IMR-90 (cell line): ENCODE results near the gene B9D1. TPM values are rescaled to one million over a fixed set of nuclear protein-coding genes. Genes with fewer than 3 reads are reported as not detected.

Source experiments
- ATAC-seq: fragments of 200-7000 bp; cut with Tn5 transposase; 2 replicates; pipeline ENCODE4 v1.9.1; 2020; ENCODE audit warnings: low read depth, mild to moderate bottlenecking, moderate library complexity
- BruUV-seq: library from RNA; stranded (reverse); fragments of 400-500 nt; replicated peaks from 2 replicates; lab custom pipeline; 2021; lab: Mats Ljungman, UMichigan
- CTCF ChIA-PET: fragments of 300-600 bp; formaldehyde crosslinking; extraction: SDS; loops from one replicate; lab custom pipeline; 2021; ENCODE audit warnings: antibody characterized with exemption; lab: Yijun Ruan, JAX
- POLR2A ChIA-PET: fragments of 300-600 bp; sonication (Branson Sonifier 250); formaldehyde crosslinking; loops from one replicate; lab custom pipeline; 2022; ENCODE audit warnings: antibody characterized with exemption; ENCODE audit not compliant: unreplicated experiment; lab: Charles Lee
- DNase-seq: peaks from one replicate; pipeline ENCODE4 v3.0.0; 2013
- H2AFZ ChIP-seq: replicated peaks from 2 replicates; pipeline ENCODE3; 2013; ENCODE audit warnings: low read length, mild to moderate bottlenecking; ENCODE audit not compliant: poor library complexity
- H2AK5ac ChIP-seq: 2 replicates; pipeline ENCODE4 v1.6.1; 2013; ENCODE audit warnings: low read depth, low read length, inconsistent platforms
- H2AK9ac ChIP-seq: replicated peaks from 2 replicates; pipeline ENCODE3; 2013; ENCODE audit warnings: mild to moderate bottlenecking, low read depth, low read length, moderate library complexity; ENCODE audit not compliant: poor library complexity
- H2BK120ac ChIP-seq: 2 replicates; pipeline ENCODE4 v1.6.1; 2013; ENCODE audit warnings: low read depth, low read length, inconsistent platforms
- H2BK15ac ChIP-seq: 3 replicates; pipeline ENCODE4 v1.6.1; 2013; ENCODE audit warnings: low read depth, low read length, inconsistent platforms
- H2BK20ac ChIP-seq: 2 replicates; pipeline ENCODE4 v1.6.1; 2013; ENCODE audit warnings: low read depth, mild to moderate bottlenecking, inconsistent platforms, low read length, moderate library complexity
- H2BK5ac ChIP-seq: 2 replicates; pipeline ENCODE4 v1.6.1; 2013; ENCODE audit warnings: mild to moderate bottlenecking, low read depth, low read length, inconsistent platforms; ENCODE audit not compliant: poor library complexity, severe bottlenecking
- H3K14ac ChIP-seq: replicated peaks from 2 replicates; pipeline ENCODE4 v1.6.1; 2013; ENCODE audit warnings: low read depth, low read length, inconsistent platforms
- H3K18ac ChIP-seq: 2 replicates; pipeline ENCODE4 v1.6.1; 2013; ENCODE audit warnings: low read depth, low read length, control low read depth
- H3K23ac ChIP-seq: 2 replicates; pipeline ENCODE4 v1.6.1; 2013; ENCODE audit warnings: low read depth, low read length, inconsistent platforms
- H3K27ac ChIP-seq: 2 replicates; pipeline ENCODE4 v1.5.1; 2013; ENCODE audit warnings: mild to moderate bottlenecking, control low read depth, low read length; ENCODE audit not compliant: insufficient read depth
- H3K27me3 ChIP-seq: 2 replicates; pipeline ENCODE4 v1.6.1; 2013; ENCODE audit warnings: low read length; ENCODE audit not compliant: control insufficient read depth, insufficient read depth
- H3K36me3 ChIP-seq: 2 replicates; pipeline ENCODE4 v1.6.1; 2013; ENCODE audit warnings: low read length, mixed read lengths; ENCODE audit not compliant: control insufficient read depth, insufficient read depth
- H3K4ac ChIP-seq: 2 replicates; pipeline ENCODE4 v1.6.1; 2013; ENCODE audit warnings: low read depth, low read length, inconsistent platforms
- H3K4me1 ChIP-seq: 2 replicates; pipeline ENCODE4 v1.6.1; 2013; ENCODE audit warnings: low read length, mixed read lengths; ENCODE audit not compliant: control insufficient read depth, insufficient read depth
- H3K4me2 ChIP-seq: 2 replicates; pipeline ENCODE4 v1.6.1; 2013; ENCODE audit warnings: low read depth, mild to moderate bottlenecking, control low read depth, low read length, moderate library complexity
- H3K4me3 ChIP-seq: 2 replicates; pipeline ENCODE4 v1.5.1; 2013; ENCODE audit warnings: low read depth, mild to moderate bottlenecking, control low read depth, low read length, moderate library complexity; ENCODE audit not compliant: insufficient read depth
- H3K56ac ChIP-seq: 2 replicates; pipeline ENCODE4 v1.6.1; 2013; ENCODE audit warnings: low read length, inconsistent platforms; ENCODE audit not compliant: insufficient read depth; ENCODE audit errors: extremely low read depth
- H3K79me1 ChIP-seq, 2 experiments: 2 replicates each; pipeline ENCODE4 v1.6.1; 2013; ENCODE audit warnings: low read length in 2 of 2, inconsistent platforms in 1 of 2, low read depth in 1 of 2
- H3K9ac ChIP-seq: 2 replicates; pipeline ENCODE4 v1.6.1; 2013; ENCODE audit warnings: low read depth, low read length, control low read depth
- H3K9me1 ChIP-seq: 2 replicates; pipeline ENCODE4 v1.6.1; 2013; ENCODE audit warnings: low read length, inconsistent platforms; ENCODE audit not compliant: insufficient read depth
- H3K9me3 ChIP-seq: 2 replicates; pipeline ENCODE4 v1.6.1; 2013; ENCODE audit warnings: low read length; ENCODE audit not compliant: control insufficient read depth, insufficient read depth
- H4K20me1 ChIP-seq: 2 replicates; pipeline ENCODE4 v1.6.1; 2013; ENCODE audit warnings: low read length, inconsistent platforms; ENCODE audit not compliant: insufficient read depth
- H4K5ac ChIP-seq: 2 replicates; pipeline ENCODE4 v1.6.1; 2013; ENCODE audit warnings: mild to moderate bottlenecking, low read depth, low read length, control low read depth
- H4K8ac ChIP-seq, 2 experiments: 2 replicates each; pipeline ENCODE4 v1.6.1; 2013; ENCODE audit warnings: low read depth in 2 of 2, low read length in 2 of 2, control low read depth in 1 of 2, inconsistent platforms in 1 of 2
- H4K91ac ChIP-seq: 2 replicates; pipeline ENCODE4 v1.6.1; 2013; ENCODE audit warnings: low read depth, low read length, inconsistent platforms; ENCODE audit not compliant: insufficient read depth
- BHLHE40 ChIP-seq: fragments of 150-350 bp; IDR thresholded peaks from 2 replicates; pipeline ENCODE4 v1.6.1; 2016; ENCODE audit warnings: mild to moderate bottlenecking, low read depth, low read length
- CEBPB ChIP-seq: IDR thresholded peaks from 2 replicates; pipeline ENCODE4 v1.6.1; 2012; ENCODE audit warnings: low read depth, low read length, improper control_type of control experiment
- CHD1 ChIP-seq: IDR thresholded peaks from 2 replicates; pipeline ENCODE4 v1.6.1; 2012; ENCODE audit warnings: low read depth, low read length, improper control_type of control experiment
- FOS ChIP-seq: fragments of 150-350 bp; IDR thresholded peaks from 2 replicates; pipeline ENCODE4 v1.6.1; 2016; ENCODE audit warnings: low read depth, low read length
- MAFK ChIP-seq: IDR thresholded peaks from 2 replicates; pipeline ENCODE4 v1.6.1; 2012; ENCODE audit warnings: low read depth, low read length, improper control_type of control experiment
- NFE2L2 ChIP-seq: fragments of 150-350 bp; IDR thresholded peaks from 2 replicates; pipeline ENCODE4 v1.6.1; 2016; ENCODE audit warnings: low read depth, mild to moderate bottlenecking, low read length
- POLR2A ChIP-seq: IDR thresholded peaks from 2 replicates; pipeline ENCODE4 v1.6.1; 2012; ENCODE audit warnings: mild to moderate bottlenecking, low read depth, low read length
- RAD21 ChIP-seq: IDR thresholded peaks from 2 replicates; pipeline ENCODE4 v1.6.1; 2012; ENCODE audit warnings: low read length, improper control_type of control experiment
- RCOR1 ChIP-seq: IDR thresholded peaks from 2 replicates; pipeline ENCODE4 v1.6.1; 2012; ENCODE audit warnings: mild to moderate bottlenecking, low read length, improper control_type of control experiment; ENCODE audit not compliant: insufficient replicate concordance
- RFX5 ChIP-seq: IDR thresholded peaks from 2 replicates; pipeline ENCODE4 v1.8.0; 2012; ENCODE audit warnings: low read depth, mild to moderate bottlenecking, low read length, moderate library complexity
- SMC3 ChIP-seq: fragments of 150-350 bp; IDR thresholded peaks from 2 replicates; pipeline ENCODE4 v1.6.1; 2016; ENCODE audit warnings: low read depth, mild to moderate bottlenecking, antibody characterized with exemption, low read length, moderate library complexity
- WGBS, 2 experiments: methylation state at CpG; one replicate each; pipeline versions ENCODE4 v1.1.5 to v1.1.7; 2013; ENCODE audit warnings: missing lambda C conversion rate in 2 of 2; ENCODE audit not compliant: insufficient read length in 1 of 2; ENCODE audit errors: extremely low coverage in 2 of 2; 5-methylcytosine and 5-hydroxymethylcytosine counted together
- dilution Hi-C: fragments of 300-500 bp; cut with HindIII; formaldehyde crosslinking; loops from one replicate; pipeline ENCODE4 v1.14.3; 2018; ENCODE audit warnings: low sequenced_read_pairs; ENCODE audit not compliant: unreplicated experiment
- in situ Hi-C: fragments of 300-500 bp; cut with MboI; formaldehyde crosslinking; loops from 3 replicates; pipeline ENCODE4 v1.14.3; 2019; ENCODE audit warnings: low sequenced_read_pairs, inconsistent platforms, mixed read lengths
- intact Hi-C: fragments of 100-400 bp; cut with micrococcal nuclease; formaldehyde crosslinking; loops from 2 replicates; pipeline ENCODE4 v1.10.0; 2022
- polyA plus RNA-seq, 3 experiments: library from polyadenylated mRNA; depleted of rRNA; stranded (reverse); fragments of >200 nt; gene quantifications; 2 replicates each; pipeline ENCODE4 v1.2.3, GENCODE V29; 2012; ENCODE audit warnings: low replicate concordance in 1 of 3
- total RNA-seq: library from RNA; depleted of rRNA; stranded (reverse); fragments of >200 nt; gene quantifications from 2 replicates; pipeline ENCODE4 v1.2.3, GENCODE V29; 2012
- TF ChIP-seq, protein P1 (sequence below): fragments of 150-350 bp; IDR thresholded peaks from 2 replicates; pipeline ENCODE4 v1.6.1; 2017; ENCODE audit warnings: mild to moderate bottlenecking, antibody characterized with exemption, low read length, low read depth
- TF ChIP-seq, protein P2 (sequence below): conservative IDR thresholded peaks from 2 replicates; pipeline ENCODE4 v1.5.1; 2012; ENCODE audit warnings: mild to moderate bottlenecking, low read depth, low read length, improper control_type of control experiment

Gene B9D1
- total and polyA plus RNA-seq, 2 of the 4 experiments (the other 2 are of a cell fraction): 42.5 to 43.8 TPM

DNA sequence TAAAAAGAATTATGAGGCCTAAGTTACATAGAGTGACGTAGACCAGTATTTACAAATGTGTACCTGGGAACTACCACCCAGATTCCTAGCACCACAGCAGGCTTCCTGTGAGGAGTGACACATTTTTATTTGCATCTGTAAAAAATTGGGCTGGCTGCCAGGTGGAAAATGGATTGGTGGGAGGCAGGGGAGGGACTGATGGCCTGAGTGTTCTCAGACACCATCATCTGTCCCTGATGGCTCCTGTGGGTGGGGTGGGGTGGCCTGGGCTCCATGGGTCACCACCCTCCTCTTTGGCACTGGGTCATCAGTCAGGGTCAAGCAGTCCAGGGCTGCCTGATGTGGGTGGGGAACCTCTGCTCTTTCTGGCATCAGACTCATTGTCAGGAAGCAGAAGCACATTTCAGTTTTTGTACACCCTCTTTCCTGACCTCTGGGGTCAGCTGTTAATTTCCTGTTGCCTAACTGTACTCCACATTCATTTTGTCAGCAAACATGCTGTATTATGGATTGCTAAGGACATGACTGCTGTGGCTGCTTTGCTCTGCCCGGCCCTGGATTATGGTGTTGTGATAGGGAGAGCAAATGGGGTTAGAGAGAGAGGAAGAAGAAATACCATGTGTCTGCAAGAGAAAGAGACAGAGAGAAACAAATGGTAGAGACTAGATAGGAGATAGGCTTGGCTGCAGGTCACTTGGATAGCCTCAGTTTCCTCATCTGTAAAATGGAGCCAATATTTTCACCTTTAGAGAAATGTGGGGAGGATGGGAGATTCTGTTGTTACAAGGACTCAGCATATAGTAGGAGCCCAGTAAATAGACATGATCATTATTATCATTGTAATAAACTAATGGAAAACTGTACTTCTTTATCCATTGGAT is 36.0 kb upstream of the B9D1 start (continued):
- no peak for TF ChIP-seq RCOR1

DNA sequence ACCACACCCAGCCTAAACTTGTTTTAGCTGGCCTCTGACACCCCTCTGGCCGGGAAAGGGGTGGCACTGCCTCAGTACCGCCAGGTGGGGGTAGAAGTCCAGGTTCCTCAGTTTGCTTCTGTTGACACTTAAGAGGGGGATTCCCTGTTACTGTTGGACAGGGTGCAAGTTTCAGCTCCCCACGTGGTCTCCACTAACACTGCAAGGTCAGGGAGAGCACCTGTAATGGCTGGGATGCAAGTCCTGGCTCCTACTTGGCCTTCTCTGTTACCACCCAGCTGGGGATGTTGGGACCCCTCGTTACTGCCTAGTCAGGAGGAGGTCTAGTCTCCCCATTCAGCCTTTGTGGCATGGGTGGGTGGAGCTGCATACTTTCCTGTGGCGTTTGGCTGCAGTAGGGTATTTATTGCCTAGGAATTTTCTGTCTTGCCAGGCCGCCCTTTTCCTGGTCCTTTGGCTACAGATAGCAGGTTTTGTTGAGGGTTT is 35.1 kb upstream of the B9D1 start:
- Histone ChIP-seq H2BK20ac (no peak overlapping the region), H2BK15ac (no peak overlapping the region), H3K56ac (no peak overlapping the region), H3K9me1 (no peaks in the 10 kb centered on the region), H3K23ac (no peak overlapping the region), H2AFZ (no peak overlapping the region), H3K18ac (no peak overlapping the region), H4K5ac (no peak overlapping the region), H3K4me1 (peaks cover 10% of the 10 kb centered on the region), H4K91ac (no peak overlapping the region), H3K4me2 (no peak overlapping the region), H4K20me1 (no peaks in the 10 kb centered on the region), H2BK5ac (no peak overlapping the region), H3K9me3 (no peaks in the 10 kb centered on the region), H3K9ac (no peak overlapping the region), H3K27ac (no peak overlapping the region), H3K79me1 (no peaks in the 10 kb centered on the region), H4K8ac (no peak overlapping the region), H3K4me3 (no peak overlapping the region), H2AK5ac (no peak overlapping the region), H3K14ac (no peak overlapping the region), H3K36me3 (no peaks in the 10 kb centered on the region), H2BK120ac (no peak overlapping the region), H3K27me3 (no peaks in the 10 kb centered on the region), H3K4ac (no peak overlapping the region), H2AK9ac (no peak overlapping the region)
- ATAC-seq: no peak
- POLR2A ChIA-PET: no interaction called here
- dilution Hi-C loops (no loop called here), in situ Hi-C loops (no loop called here), intact Hi-C loops (no loop called here)
- 90% methylated on average over 2 of the region's 6 CpGs; no CpG with 5 or more reads in 1 of the 2 experiments for WGBS, 2 experiments
- TF ChIP-seq RAD21 (no peak), MAFK (no peak), CEBPB (no peak), FOS (no peak), POLR2A (no peak), RFX5 (no peak), SMC3 (no peak), BHLHE40 (no peak), NFE2L2 (no peak), CHD1 (no peak)
- TF ChIP-seq, protein P1, sequence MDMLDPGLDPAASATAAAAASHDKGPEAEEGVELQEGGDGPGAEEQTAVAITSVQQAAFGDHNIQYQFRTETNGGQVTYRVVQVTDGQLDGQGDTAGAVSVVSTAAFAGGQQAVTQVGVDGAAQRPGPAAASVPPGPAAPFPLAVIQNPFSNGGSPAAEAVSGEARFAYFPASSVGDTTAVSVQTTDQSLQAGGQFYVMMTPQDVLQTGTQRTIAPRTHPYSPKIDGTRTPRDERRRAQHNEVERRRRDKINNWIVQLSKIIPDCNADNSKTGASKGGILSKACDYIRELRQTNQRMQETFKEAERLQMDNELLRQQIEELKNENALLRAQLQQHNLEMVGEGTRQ: no peak
- TF ChIP-seq, protein P2, sequence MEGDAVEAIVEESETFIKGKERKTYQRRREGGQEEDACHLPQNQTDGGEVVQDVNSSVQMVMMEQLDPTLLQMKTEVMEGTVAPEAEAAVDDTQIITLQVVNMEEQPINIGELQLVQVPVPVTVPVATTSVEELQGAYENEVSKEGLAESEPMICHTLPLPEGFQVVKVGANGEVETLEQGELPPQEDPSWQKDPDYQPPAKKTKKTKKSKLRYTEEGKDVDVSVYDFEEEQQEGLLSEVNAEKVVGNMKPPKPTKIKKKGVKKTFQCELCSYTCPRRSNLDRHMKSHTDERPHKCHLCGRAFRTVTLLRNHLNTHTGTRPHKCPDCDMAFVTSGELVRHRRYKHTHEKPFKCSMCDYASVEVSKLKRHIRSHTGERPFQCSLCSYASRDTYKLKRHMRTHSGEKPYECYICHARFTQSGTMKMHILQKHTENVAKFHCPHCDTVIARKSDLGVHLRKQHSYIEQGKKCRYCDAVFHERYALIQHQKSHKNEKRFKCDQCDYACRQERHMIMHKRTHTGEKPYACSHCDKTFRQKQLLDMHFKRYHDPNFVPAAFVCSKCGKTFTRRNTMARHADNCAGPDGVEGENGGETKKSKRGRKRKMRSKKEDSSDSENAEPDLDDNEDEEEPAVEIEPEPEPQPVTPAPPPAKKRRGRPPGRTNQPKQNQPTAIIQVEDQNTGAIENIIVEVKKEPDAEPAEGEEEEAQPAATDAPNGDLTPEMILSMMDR: no peak
- CTCF ChIA-PET: interaction anchor here (0.6 kb wide), 1 partner anchor 1665 kb away, joined by 3 read pairs; no protein-coding TSS in a partner anchor
- BruUV-seq: no TSS peak
- DNase-seq: no peak
